CD14-positive monocyte (primary cell): ENCODE measurements around the gene B4GALNT3. TPM values are rescaled to one million over a fixed set of nuclear protein-coding genes. Genes with fewer than 3 reads are reported as not detected.

Experiments used
- DNase-seq, 3 donors: peaks; one replicate each; pipeline ENCODE4 v3.0.0-alpha.2; 2011 to 2022
- H2AFZ ChIP-seq: 2 replicates; pipeline ENCODE4 v1.6.0; 2012; ENCODE audit warnings: mild to moderate bottlenecking, low read depth, low read length, inconsistent platforms; ENCODE audit not compliant: insufficient read depth, poor library complexity, severe bottlenecking
- H3K27ac ChIP-seq, 2 donors: 1 replicate in 1 of 2; 2 replicates in 1 of 2; pipeline ENCODE4 v1.5.1; 2012 to 2013; ENCODE audit warnings: low read length in 2 of 2, control low read depth in 1 of 2, inconsistent platforms in 1 of 2, low read depth in 1 of 2, mild to moderate bottlenecking in 1 of 2
- H3K27me3 ChIP-seq, 2 donors: one replicate each; pipeline versions ENCODE4 v1.6.0 to v1.6.1; 2011 to 2013; ENCODE audit warnings: low read length in 2 of 2; ENCODE audit not compliant: control insufficient read depth in 2 of 2, insufficient read depth in 2 of 2
- H3K36me3 ChIP-seq, 2 donors: replicated peaks in 1 of 2; 1 replicate in 1 of 2; 2 replicates in 1 of 2; pipeline versions ENCODE4 v1.5.1 to v1.6.1; 2012 to 2013; ENCODE audit warnings: low read length in 2 of 2, control low read depth in 1 of 2, inconsistent platforms in 1 of 2, mild to moderate bottlenecking in 1 of 2; ENCODE audit not compliant: insufficient read depth in 2 of 2, control insufficient read depth in 1 of 2
- H3K4me1 ChIP-seq, 2 donors: 1 replicate in 1 of 2; 2 replicates in 1 of 2; pipeline versions ENCODE4 v1.5.1 to v1.6.1; 2012 to 2013; ENCODE audit warnings: low read length in 2 of 2, control low read depth in 1 of 2, inconsistent platforms in 1 of 2, mild to moderate bottlenecking in 1 of 2, moderate library complexity in 1 of 2; ENCODE audit not compliant: insufficient read depth in 2 of 2, control insufficient read depth in 1 of 2
- H3K4me2 ChIP-seq: replicated peaks from 2 replicates; pipeline ENCODE3; 2012; ENCODE audit warnings: low read length, moderate library complexity, mild to moderate bottlenecking; ENCODE audit not compliant: poor library complexity, severe bottlenecking; ENCODE audit errors: extremely low read depth
- H3K4me3 ChIP-seq, 3 experiments: fragments of 200-600 bp in 1 of 3; sonication (generic) in 1 of 3; replicated peaks in 1 of 3; 1 replicate in 2 of 3; 2 replicates in 1 of 3; pipeline ENCODE4 v1.5.1; 2011 to 2013; ENCODE audit warnings: low read length in 3 of 3, mild to moderate bottlenecking in 3 of 3, control low read depth in 2 of 3, low read depth in 2 of 3, inconsistent platforms in 1 of 3, moderate library complexity in 1 of 3
- H3K79me2 ChIP-seq: 2 replicates; pipeline ENCODE4 v1.6.0; 2012; ENCODE audit warnings: mild to moderate bottlenecking, control low read depth, inconsistent platforms, low read length, moderate library complexity; ENCODE audit not compliant: insufficient read depth
- H3K9ac ChIP-seq: 2 replicates; pipeline ENCODE4 v1.6.0; 2017; ENCODE audit warnings: low read length, mild to moderate bottlenecking; ENCODE audit not compliant: insufficient read depth, poor library complexity, severe bottlenecking
- H3K9me3 ChIP-seq, 2 donors: replicated peaks in 1 of 2; 1 replicate in 1 of 2; 2 replicates in 1 of 2; pipeline versions ENCODE4 v1.5.1 to v1.6.1; 2012 to 2013; ENCODE audit warnings: low read length in 2 of 2, control low read depth in 1 of 2; ENCODE audit not compliant: control insufficient read depth in 1 of 2, insufficient read depth in 1 of 2
- H4K20me1 ChIP-seq: 2 replicates; pipeline ENCODE4 v1.6.0; 2012; ENCODE audit warnings: mild to moderate bottlenecking, low read length, control low read depth, moderate library complexity; ENCODE audit not compliant: insufficient read depth
- H3K27ac Mint-ChIP-seq, 7 donors: one replicate each; pipeline ENCODE4 v1.8.0; 2020; ENCODE audit warnings: mild to moderate bottlenecking in 7 of 7, mixed read lengths in 7 of 7, moderate library complexity in 6 of 7, inconsistent platforms in 2 of 7
- H3K27me3 Mint-ChIP-seq, 3 donors: one replicate each; pipeline ENCODE4 v1.8.0; 2021 to 2022; ENCODE audit warnings: low read depth in 3 of 3, mild to moderate bottlenecking in 3 of 3, mixed read lengths in 3 of 3, moderate library complexity in 3 of 3, inconsistent platforms in 1 of 3
- H3K36me3 Mint-ChIP-seq, 2 donors: one replicate each; pipeline ENCODE4 v1.8.0; 2020; ENCODE audit warnings: mixed read lengths in 2 of 2, inconsistent platforms in 1 of 2, mild to moderate bottlenecking in 1 of 2
- H3K4me1 Mint-ChIP-seq: one replicate; pipeline ENCODE4 v1.8.0; 2020; ENCODE audit warnings: mild to moderate bottlenecking, mixed read lengths
- H3K4me3 Mint-ChIP-seq, 2 donors: one replicate each; pipeline ENCODE4 v1.8.0; 2020; ENCODE audit warnings: mild to moderate bottlenecking in 2 of 2, mixed read lengths in 2 of 2, moderate library complexity in 1 of 2
- H3K9me3 Mint-ChIP-seq, 7 donors: one replicate each; pipeline ENCODE4 v1.8.0; 2020 to 2022; ENCODE audit warnings: mixed read lengths in 7 of 7, mild to moderate bottlenecking in 6 of 7, moderate library complexity in 6 of 7, inconsistent platforms in 2 of 7
- CTCF ChIP-seq: fragments of 200-600 bp; IDR thresholded peaks from one replicate; pipeline ENCODE4 v1.8.0; 2022; ENCODE audit warnings: antibody characterized with exemption, mild to moderate bottlenecking
- WGBS: methylation state at CpG from one replicate; pipeline ENCODE4 v1.1.5; 2013; ENCODE audit warnings: missing lambda C conversion rate; ENCODE audit not compliant: insufficient coverage; 5-methylcytosine and 5-hydroxymethylcytosine counted together
- intact Hi-C, 2 donors: fragments of 100-400 bp; cut with micrococcal nuclease; formaldehyde crosslinking; loops; one replicate each; pipeline versions ENCODE4 v1.15.0 to v1.15.1; 2023
- polyA plus RNA-seq, 3 donors: library from polyadenylated mRNA; depleted of rRNA in 1 of 3; unstranded in 2 of 3; stranded (reverse) in 1 of 3; fragments of 300-500 nt in 2 of 3; fragments of >200 nt in 1 of 3; fragmentation: Illumina TruSeq in 2 of 3; gene quantifications; 1 replicate in 2 of 3; 2 replicates in 1 of 3; pipeline ENCODE4 v1.2.3, GENCODE V29; 2012 to 2021

B4GALNT3 gene
- polyA plus RNA-seq, 3 donors = 0.09 to 0.10 TPM; not detected in 1

- no peaks in the 10 kb centered on the region for H4K20me1 ChIP-seq
- H2AFZ ChIP-seq = no peak overlapping the region
- H3K4me3 ChIP-seq = no peak overlapping the region
- no peak overlapping the region for H3K27ac ChIP-seq
- H3K9me3 ChIP-seq = no peaks in the 10 kb centered on the region
- TF ChIP-seq CTCF = no peak
- Mint-ChIP-seq H3K4me1 (no peaks in the 10 kb centered on the region), H3K27me3 (peaks cover 21 to 43% (median 37%) of the 10 kb centered on the region in 3 donors), H3K27ac (no peak overlapping the region), H3K36me3 (no peaks in the 10 kb centered on the region), H3K4me3 (no peak overlapping the region), H3K9me3 (no peaks in the 10 kb centered on the region)
- no peak overlapping the region for H3K9ac ChIP-seq
- peaks cover 2 to 14% of the 10 kb centered on the region in 2 donors for H3K27me3 ChIP-seq
- H3K79me2 ChIP-seq = no peaks in the 10 kb centered on the region
- no peaks in the 10 kb centered on the region for H3K36me3 ChIP-seq
- WGBS = 84% methylated on average over 4 of the region's 5 CpGs
- H3K4me1 ChIP-seq = no peaks in the 10 kb centered on the region
- no peak overlapping the region for H3K4me2 ChIP-seq
- no peak for DNase-seq
- intact Hi-C loops = no loop called here
Observed at GRCh38 chr12:473198-473597, 13.5 kb downstream of the B4GALNT3 start.

- H3K27me3 ChIP-seq = peaks cover 0 to 14% of the 10 kb centered on the region in 2 donors
- H3K4me3 Mint-ChIP-seq = no peak overlapping the region
- H3K36me3 Mint-ChIP-seq = no peaks in the 10 kb centered on the region
- H2AFZ ChIP-seq = no peak overlapping the region
- no peaks in the 10 kb centered on the region for H3K9me3 ChIP-seq
- H3K27ac ChIP-seq = no peak overlapping the region
- no peaks in the 10 kb centered on the region for H3K4me1 Mint-ChIP-seq
- H3K79me2 ChIP-seq = no peaks in the 10 kb centered on the region
- no peak for DNase-seq
- WGBS = 79% methylated on average over 1 of the region's 9 CpGs
- H3K9me3 Mint-ChIP-seq = no peaks in the 10 kb centered on the region
- H3K27ac Mint-ChIP-seq = no peak overlapping the region
- no peak for TF ChIP-seq CTCF
- peaks cover 21 to 47% (median 37%) of the 10 kb centered on the region in 3 donors for H3K27me3 Mint-ChIP-seq
- intact Hi-C loops = no loop called here
- H3K4me3 ChIP-seq = no peak overlapping the region
- H3K4me1 ChIP-seq = no peaks in the 10 kb centered on the region
- H4K20me1 ChIP-seq = no peaks in the 10 kb centered on the region
- H3K4me2 ChIP-seq = no peak overlapping the region
- no peaks in the 10 kb centered on the region for H3K36me3 ChIP-seq
- H3K9ac ChIP-seq = no peak overlapping the region
Observed at GRCh38 chr12:473863-474577, 14.3 kb downstream of the B4GALNT3 start.
